Prostate gland (tissue), 2 donors: ENCODE data around the gene KCNN2. TPM values are rescaled to one million over a fixed set of nuclear protein-coding genes. Genes with fewer than 3 reads are reported as not detected.
A peak's percentile ranks its signal among the peaks of the same experiment; 100 is the strongest.

Experiments used
- DNase-seq: peaks from one replicate; pipeline ENCODE4 v3.0.0-alpha.2; 2019; ENCODE audit warnings: low spot score
- H3K27ac ChIP-seq, 2 donors: fragments of 200-600 bp; sonication (generic); 2 replicates each; pipeline ENCODE4 v1.5.1; 2017 to 2019
- H3K27me3 ChIP-seq: fragments of 200-600 bp; sonication (generic); replicated peaks from 2 replicates; pipeline ENCODE4 v1.5.1; 2019; ENCODE audit not compliant: insufficient read depth
- H3K36me3 ChIP-seq, 2 donors: fragments of 200-600 bp; sonication (generic); 1 replicate in 1 of 2; 2 replicates in 1 of 2; pipeline versions ENCODE4 v1.5.1 to v1.8.1; 2017 to 2019
- H3K4me1 ChIP-seq: fragments of 200-600 bp; sonication (generic); replicated peaks from 2 replicates; pipeline ENCODE4 v1.5.1; 2019
- H3K4me3 ChIP-seq, 2 donors: fragments of 200-600 bp; sonication (generic); 2 replicates each; pipeline ENCODE4 v1.5.1; 2017 to 2019
- H3K9me3 ChIP-seq: fragments of 200-600 bp; sonication (generic); 2 replicates; pipeline ENCODE4 v1.5.1; 2017
- CTCF ChIP-seq, 4 experiments: fragments of 200-600 bp in 2 of 4; fragments of 450-650 bp in 2 of 4; sonication (generic) in 2 of 4; IDR thresholded peaks; 1 replicate in 3 of 4; 2 replicates in 1 of 4; pipeline ENCODE4 v1.5.1; 2016 to 2019; ENCODE audit warnings: antibody characterized with exemption in 4 of 4, mild to moderate bottlenecking in 2 of 4, moderate library complexity in 2 of 4
- POLR2A ChIP-seq: fragments of 450-650 bp; IDR thresholded peaks from one replicate; pipeline ENCODE4 v1.6.1; 2016; ENCODE audit warnings: antibody characterized with exemption, mild to moderate bottlenecking
- POLR2AphosphoS5 ChIP-seq: sonication (generic); formaldehyde crosslinking; IDR thresholded peaks from one replicate; pipeline ENCODE4 v1.6.1; 2017; ENCODE audit warnings: antibody characterized with exemption
- WGBS: methylation state at CpG from one replicate; pipeline ENCODE4 v1.1.5; 2018; 5-methylcytosine and 5-hydroxymethylcytosine counted together
- intact Hi-C: fragments of 100-400 bp; cut with DNase I; formaldehyde crosslinking; loops from one replicate; pipeline ENCODE4 v1.14.2; 2022
- total RNA-seq, 2 donors: library from RNA; depleted of rRNA; stranded (reverse); fragments of >200 nt; gene quantifications; one replicate each; pipeline ENCODE4 v1.1.0, GENCODE V29; 2016

Gene KCNN2
- total RNA-seq, 2 donors from 2014 or later, result 13.9 to 15.3 TPM

DNA sequence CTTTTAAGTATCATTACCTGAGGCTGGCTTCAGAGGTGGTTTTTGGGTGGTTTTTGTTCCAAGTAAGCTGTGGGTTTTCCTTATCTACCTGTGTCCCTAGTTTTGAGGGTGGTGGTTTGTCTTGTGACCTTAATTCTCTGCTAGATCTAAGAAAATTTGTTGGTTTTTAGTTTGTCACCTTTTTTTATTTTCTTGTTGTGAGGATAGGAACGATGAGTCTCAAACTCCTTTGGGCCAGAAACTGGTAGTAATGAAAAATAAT is 73.3 kb downstream of the KCNN2 start:
- Histone ChIP-seq H3K27ac (no peak overlapping the region), H3K4me3 (no peak overlapping the region), H3K27me3 (no peaks in the 10 kb centered on the region), H3K9me3 (no peaks in the 10 kb centered on the region), H3K4me1 (no peaks in the 10 kb centered on the region), H3K36me3 (no peaks in the 10 kb centered on the region)
- TF ChIP-seq POLR2A, result no peak
- TF ChIP-seq CTCF (IDR thresholded peaks at IDR 0.05), result no peak
- no peak for TF ChIP-seq POLR2AphosphoS5
- DNase-seq, result no peak
- intact Hi-C loops, result no loop called here
- WGBS, result 70% methylated on average over 1 of the region's 1 CpG

GRCh38 chr5:114435885-114436299 is 74.0 kb downstream of the KCNN2 start:
- TF ChIP-seq POLR2AphosphoS5 (no peak), POLR2A (no peak), CTCF (IDR thresholded peaks at IDR 0.05) (no peak)
- H3K27me3 ChIP-seq, result no peaks in the 10 kb centered on the region
- 97% methylated on average over 1 of the region's 1 CpG for WGBS
- no peak for DNase-seq
- H3K9me3 ChIP-seq, result no peaks in the 10 kb centered on the region
- intact Hi-C loops, result no loop called here
- no peak overlapping the region for H3K4me3 ChIP-seq
- H3K36me3 ChIP-seq, result no peaks in the 10 kb centered on the region
- no peaks in the 10 kb centered on the region for H3K4me1 ChIP-seq
- no peak overlapping the region for H3K27ac ChIP-seq

DNA sequence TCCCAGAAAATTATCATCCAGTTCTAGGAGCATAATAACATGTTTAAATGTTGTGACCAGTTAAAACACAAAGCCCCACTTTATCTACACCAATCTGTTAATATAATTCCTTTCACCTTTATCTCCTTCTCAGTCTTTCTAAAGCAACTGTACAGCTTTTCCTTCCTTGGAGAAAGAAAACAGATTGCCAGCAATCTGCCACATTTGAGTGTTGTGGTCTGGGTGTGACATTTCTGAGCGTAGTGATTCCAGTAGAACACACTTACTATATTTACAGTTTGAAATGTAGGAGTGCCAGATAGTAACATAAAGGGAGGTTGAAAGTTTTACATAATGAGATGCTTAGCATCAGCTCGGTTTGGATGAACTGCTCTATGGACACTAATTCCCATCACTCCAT is 76.1 kb downstream of the KCNN2 start:
- no peaks in the 10 kb centered on the region for H3K9me3 ChIP-seq

DNA sequence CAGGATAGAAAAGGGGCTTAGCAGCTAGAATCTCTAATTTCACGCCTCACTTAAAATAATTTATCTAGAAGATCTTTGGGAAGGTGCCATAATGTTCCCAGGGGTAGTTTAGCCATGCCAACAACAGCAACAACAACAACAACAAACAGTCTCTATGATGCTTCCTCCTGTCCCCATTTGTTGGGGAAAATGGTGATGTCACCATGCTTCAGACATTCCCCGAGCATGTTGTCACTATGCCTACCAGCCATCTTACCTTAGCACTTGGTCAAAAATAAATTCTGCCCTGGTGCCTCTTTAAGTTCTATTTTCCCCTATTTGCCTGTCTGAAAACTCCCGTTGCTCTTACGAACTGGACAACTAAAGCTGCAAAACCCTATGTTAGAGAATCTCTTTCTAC is 76.6 kb downstream of the KCNN2 start:
- H3K4me1 ChIP-seq, result no peaks in the 10 kb centered on the region
- no peaks in the 10 kb centered on the region for H3K27me3 ChIP-seq
- intact Hi-C loops, result no loop called here
- H3K4me3 ChIP-seq, result no peak overlapping the region
- no peaks in the 10 kb centered on the region for H3K9me3 ChIP-seq
- no peak for DNase-seq
- no peak overlapping the region for H3K27ac ChIP-seq
- no peaks in the 10 kb centered on the region for H3K36me3 ChIP-seq
- no peak for TF ChIP-seq CTCF (IDR thresholded peaks at IDR 0.05)
- no peak for TF ChIP-seq POLR2AphosphoS5
- TF ChIP-seq POLR2A, result no peak
- WGBS, result 89% methylated on average over 4 of the region's 4 CpGs

More for the DNA sequence above, 76.1 kb downstream of the KCNN2 start:
- H3K4me1 ChIP-seq, result no peaks in the 10 kb centered on the region
- no peak overlapping the region for H3K4me3 ChIP-seq
- no peak overlapping the region for H3K27ac ChIP-seq
- no peaks in the 10 kb centered on the region for H3K36me3 ChIP-seq
- 35% methylated on average over 2 of the region's 2 CpGs for WGBS
- DNase-seq, result no peak
- intact Hi-C loops, result no loop called here
- TF ChIP-seq POLR2AphosphoS5 (no peak), POLR2A (no peak), CTCF (IDR thresholded peaks at IDR 0.05) (no peak)
- no peaks in the 10 kb centered on the region for H3K27me3 ChIP-seq

DNA sequence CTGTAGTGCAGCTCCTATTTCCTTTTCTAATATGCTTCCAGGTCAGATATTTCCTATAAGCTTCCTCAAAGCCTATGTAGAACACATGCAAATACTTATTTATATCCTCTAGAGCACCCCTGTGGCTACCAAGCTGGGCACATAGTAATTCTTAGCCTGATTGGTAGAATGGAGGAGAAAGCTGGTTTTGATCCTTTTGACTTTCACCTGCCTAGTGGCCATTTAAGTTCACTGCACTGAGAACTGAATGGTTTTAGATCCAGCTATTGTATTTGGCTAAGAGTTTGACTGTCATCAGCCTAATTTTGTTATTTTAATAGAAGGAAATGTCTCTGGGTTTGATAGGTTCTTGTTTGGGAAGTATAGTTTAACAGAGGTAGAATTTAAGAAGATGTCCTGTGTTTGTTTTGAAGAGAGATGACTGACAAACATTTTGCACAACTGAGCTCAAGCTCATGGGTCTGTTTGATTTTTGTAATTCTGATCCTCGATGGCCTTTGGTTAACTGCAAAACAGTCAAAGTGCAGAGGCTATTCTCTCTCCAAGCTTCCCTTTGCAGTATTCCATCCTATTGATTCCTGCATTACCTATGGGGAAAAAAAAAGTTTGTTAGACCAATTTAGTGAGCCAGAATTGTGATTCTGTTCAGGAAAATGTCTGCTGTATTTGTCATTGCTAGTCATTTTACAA is 85.4 kb downstream of the KCNN2 start:
- Histone ChIP-seq H3K4me3 (no peak overlapping the region), H3K9me3 (no peaks in the 10 kb centered on the region), H3K36me3 (no peaks in the 10 kb centered on the region), H3K27ac (no peak overlapping the region), H3K27me3 (no peaks in the 10 kb centered on the region), H3K4me1 (no peaks in the 10 kb centered on the region)
- no peak for DNase-seq
- 67% methylated on average over 1 of the region's 1 CpG for WGBS
- intact Hi-C loops, result loop anchor here (5.0 to 10.0 kb wide), 4 partner anchors 140 to 832 kb away; no protein-coding TSS in a partner anchor
- TF ChIP-seq POLR2A, result no peak
- TF ChIP-seq CTCF (IDR thresholded peaks at IDR 0.05), result peak in 2 of 4 experiments; percentile 14 to 27
